HFFc6 (cell line): ENCODE data around the gene MFSD2A. TPM values are rescaled to one million over a fixed set of nuclear protein-coding genes. Genes with fewer than 3 reads are reported as not detected.

Source experiments
- DNase-seq: peaks from one replicate; pipeline ENCODE4 v3.0.0-alpha.2; 2018
- H3K27ac Mint-ChIP-seq: 2 replicates; pipeline ENCODE4 v1.8.0; 2020; ENCODE audit warnings: mild to moderate bottlenecking, mixed read lengths
- H3K27me3 Mint-ChIP-seq: 2 replicates; pipeline ENCODE4 v1.8.0; 2021; ENCODE audit warnings: mild to moderate bottlenecking, moderate library complexity, mixed read lengths; ENCODE audit not compliant: insufficient read depth
- H3K36me3 Mint-ChIP-seq: 2 replicates; pipeline ENCODE4 v1.8.0; 2021; ENCODE audit warnings: low read depth, mixed read lengths
- H3K4me1 Mint-ChIP-seq: 2 replicates; pipeline ENCODE4 v1.8.0; 2020; ENCODE audit warnings: low read depth, mixed read lengths
- H3K4me3 Mint-ChIP-seq: 2 replicates; pipeline ENCODE4 v1.8.0; 2020; ENCODE audit warnings: mild to moderate bottlenecking, moderate library complexity, mixed read lengths
- H3K9me3 Mint-ChIP-seq: 2 replicates; pipeline ENCODE4 v1.8.0; 2020; ENCODE audit warnings: mild to moderate bottlenecking, mixed read lengths
- total RNA-seq, 6 experiments: library from RNA; stranded (reverse); fragmentation: NEBNext Ultra II Directional; extraction: Animal tissue kit (Norgen Biotek cat#: 25700); gene quantifications; 2 replicates in 1 of 6; 3 replicates in 5 of 6; pipeline ENCODE4 v1.2.3, GENCODE V29; 2021
- TF ChIP-seq, protein P1 (sequence below): fragments of 200-600 bp; sonication (generic); IDR thresholded peaks from 2 replicates; pipeline ENCODE4 v1.5.0; 2021; ENCODE audit warnings: antibody characterized with exemption, mild to moderate bottlenecking

Gene MFSD2A
- total RNA-seq, 6 experiments from 2014 or later: 3.2 to 4.8 (median 3.5) TPM

DNA sequence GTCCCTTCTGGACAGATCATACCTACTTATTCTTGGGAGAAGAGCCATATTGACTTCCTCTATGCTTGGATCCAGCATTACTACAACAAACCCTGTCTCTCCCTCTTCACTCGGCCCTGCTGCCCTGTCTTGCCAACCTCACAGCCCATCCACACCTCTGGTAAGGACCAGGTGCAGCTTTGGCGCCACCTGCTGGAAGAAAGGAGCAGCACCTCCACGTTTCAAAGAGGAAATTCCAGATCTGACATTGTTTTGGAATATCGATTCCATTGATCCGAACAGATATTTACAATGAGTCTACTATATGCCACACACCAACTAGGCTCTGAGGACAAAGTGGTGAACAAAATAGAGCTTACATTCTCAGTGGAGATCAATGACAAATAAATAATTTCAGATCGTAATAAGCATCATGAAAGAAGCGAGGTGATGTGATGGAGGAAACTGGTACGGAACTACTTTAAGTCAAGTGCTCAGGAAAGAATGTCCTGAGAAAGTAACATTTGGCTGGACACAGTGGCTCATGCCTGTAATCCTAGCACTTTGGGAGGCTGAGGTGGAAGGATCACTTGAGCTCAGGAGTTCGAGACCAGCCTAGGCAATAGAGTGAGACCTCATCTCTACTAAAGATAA lies 18.7 kb downstream of the MFSD2A start:
- Mint-ChIP-seq H3K4me3 (peak overlapping the region; percentile 30; the same call in 1 of the 2 replicates), H3K9me3 (no peaks in the 10 kb centered on the region), H3K4me1 (peaks cover 26% of the 10 kb centered on the region), H3K27ac (no peak overlapping the region), H3K36me3 (no peaks in the 10 kb centered on the region), H3K27me3 (peaks cover 3% of the 10 kb centered on the region)
- DNase-seq: peak; percentile 40
- TF ChIP-seq, protein P1, sequence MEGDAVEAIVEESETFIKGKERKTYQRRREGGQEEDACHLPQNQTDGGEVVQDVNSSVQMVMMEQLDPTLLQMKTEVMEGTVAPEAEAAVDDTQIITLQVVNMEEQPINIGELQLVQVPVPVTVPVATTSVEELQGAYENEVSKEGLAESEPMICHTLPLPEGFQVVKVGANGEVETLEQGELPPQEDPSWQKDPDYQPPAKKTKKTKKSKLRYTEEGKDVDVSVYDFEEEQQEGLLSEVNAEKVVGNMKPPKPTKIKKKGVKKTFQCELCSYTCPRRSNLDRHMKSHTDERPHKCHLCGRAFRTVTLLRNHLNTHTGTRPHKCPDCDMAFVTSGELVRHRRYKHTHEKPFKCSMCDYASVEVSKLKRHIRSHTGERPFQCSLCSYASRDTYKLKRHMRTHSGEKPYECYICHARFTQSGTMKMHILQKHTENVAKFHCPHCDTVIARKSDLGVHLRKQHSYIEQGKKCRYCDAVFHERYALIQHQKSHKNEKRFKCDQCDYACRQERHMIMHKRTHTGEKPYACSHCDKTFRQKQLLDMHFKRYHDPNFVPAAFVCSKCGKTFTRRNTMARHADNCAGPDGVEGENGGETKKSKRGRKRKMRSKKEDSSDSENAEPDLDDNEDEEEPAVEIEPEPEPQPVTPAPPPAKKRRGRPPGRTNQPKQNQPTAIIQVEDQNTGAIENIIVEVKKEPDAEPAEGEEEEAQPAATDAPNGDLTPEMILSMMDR: peak; percentile 98

DNA sequence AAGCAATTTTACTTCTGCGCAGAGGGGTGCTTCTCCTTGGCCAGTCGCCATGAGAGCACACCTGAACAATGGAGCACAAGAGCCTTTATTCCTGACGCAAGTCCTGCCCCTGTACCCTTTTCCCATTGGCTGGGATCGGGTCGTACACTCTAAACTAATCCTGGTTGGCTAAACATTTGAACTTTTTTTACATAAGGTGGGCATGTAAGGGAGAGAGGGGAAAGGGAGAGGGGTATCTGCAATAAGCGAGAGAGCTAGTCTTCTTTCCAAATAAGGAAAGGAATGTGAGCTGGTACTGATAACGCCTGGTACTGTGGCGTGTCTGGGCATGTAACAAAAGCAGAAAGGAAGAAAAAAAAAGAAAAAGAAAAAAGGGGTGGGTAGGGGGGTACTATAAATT lies 21.8 kb downstream of the MFSD2A start:
- DNase-seq: no peak
- Mint-ChIP-seq H3K4me1 (peaks cover 38% of the 10 kb centered on the region), H3K36me3 (no peaks in the 10 kb centered on the region), H3K27me3 (peaks cover 3% of the 10 kb centered on the region), H3K4me3 (no peak overlapping the region), H3K9me3 (no peaks in the 10 kb centered on the region), H3K27ac (peak overlapping the region; percentile 12; the same call in 1 of the 2 replicates)
- TF ChIP-seq, protein P1: no peak

DNA sequence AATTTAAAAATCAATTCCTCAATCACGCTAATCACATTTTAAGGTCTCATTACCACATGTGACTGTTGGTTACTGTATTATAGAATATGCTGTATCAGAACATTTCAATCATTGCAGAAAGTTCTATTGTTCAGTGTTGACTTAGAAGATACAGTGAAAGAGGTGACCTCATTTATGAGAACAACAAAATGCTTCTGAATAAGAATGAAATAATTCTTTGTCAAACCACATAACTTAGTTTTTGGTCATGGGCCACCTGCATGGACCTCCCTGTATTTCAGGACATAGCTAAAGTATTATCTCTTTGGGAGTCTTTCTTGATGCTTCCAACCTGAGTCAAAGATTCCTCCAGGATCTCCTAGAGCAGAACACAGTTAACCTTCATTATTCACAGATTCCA lies 22.3 kb downstream of the MFSD2A start:
- Mint-ChIP-seq H3K9me3 (no peaks in the 10 kb centered on the region), H3K36me3 (no peaks in the 10 kb centered on the region), H3K27me3 (peaks cover 3% of the 10 kb centered on the region), H3K4me1 (peaks cover 43% of the 10 kb centered on the region), H3K4me3 (no peak overlapping the region), H3K27ac (no peak overlapping the region; the same call in 1 of the 2 replicates)
- no peak for DNase-seq
- TF ChIP-seq, protein P1: no peak

DNA sequence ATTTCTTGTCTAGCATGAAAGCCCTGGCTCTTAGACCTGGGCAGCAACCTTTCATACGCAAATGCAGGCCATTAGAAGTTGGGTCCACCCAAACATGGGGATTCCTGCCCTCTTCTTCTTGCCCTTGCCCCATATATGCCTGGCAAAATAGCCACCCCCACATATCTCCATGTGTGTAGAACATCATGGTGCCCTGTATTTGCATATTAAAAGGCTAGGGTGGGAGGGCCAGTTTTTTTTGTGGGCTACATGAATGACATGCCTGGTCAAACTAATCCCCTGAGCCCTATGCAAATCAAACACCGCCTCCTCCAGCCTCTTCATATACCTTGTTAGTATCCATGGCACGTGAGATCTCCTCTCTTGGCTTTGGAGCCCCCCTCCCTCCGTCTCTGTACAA lies 24.7 kb downstream of the MFSD2A start:
- H3K27ac Mint-ChIP-seq: no peak overlapping the region
- DNase-seq: no peak
- H3K9me3 Mint-ChIP-seq: no peaks in the 10 kb centered on the region
- TF ChIP-seq, protein P1: no peak
- no peaks in the 10 kb centered on the region; the same call in none of the 2 replicates for H3K27me3 Mint-ChIP-seq
- no peaks in the 10 kb centered on the region for H3K36me3 Mint-ChIP-seq
- H3K4me1 Mint-ChIP-seq: peaks cover 38% of the 10 kb centered on the region
- H3K4me3 Mint-ChIP-seq: no peak overlapping the region

DNA sequence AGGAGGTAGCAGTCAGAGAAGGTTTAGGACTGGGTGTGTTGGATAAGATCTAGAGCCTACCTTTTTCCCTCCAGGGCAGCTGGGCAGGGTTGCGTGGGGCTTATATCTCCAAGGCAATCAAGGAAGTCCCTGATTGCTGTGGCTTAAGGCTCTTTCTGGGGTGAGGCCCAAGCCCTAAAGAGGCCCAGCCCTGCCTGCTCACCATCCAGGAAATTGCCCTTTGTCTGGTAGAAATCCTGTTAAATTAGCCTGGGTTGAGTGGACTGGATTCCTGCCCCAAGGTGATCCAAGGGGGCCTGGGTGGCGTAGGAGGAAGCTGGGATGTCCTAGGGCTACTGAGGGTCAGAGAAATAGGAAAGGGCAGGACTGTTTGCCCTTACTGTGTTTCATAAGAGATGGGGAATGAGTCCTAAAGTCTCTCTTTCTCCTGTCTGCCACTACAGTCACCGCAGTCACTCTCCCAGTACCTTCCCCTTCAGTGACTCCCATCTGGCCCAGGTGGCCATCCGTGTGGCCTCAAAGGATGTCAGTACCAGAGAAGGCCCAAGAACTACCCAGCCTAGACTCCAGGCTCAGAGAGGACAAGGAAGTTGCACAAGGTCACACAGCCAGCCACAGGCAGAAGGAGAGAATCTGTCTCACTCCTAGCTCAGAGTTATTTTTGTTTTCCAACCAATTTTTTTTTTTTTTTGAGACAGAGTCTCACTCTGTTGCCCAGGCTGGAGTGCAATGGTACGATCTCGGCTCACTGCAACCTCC lies 25.8 kb downstream of the MFSD2A start:
- Mint-ChIP-seq H3K4me1 (peaks cover 38% of the 10 kb centered on the region), H3K9me3 (no peaks in the 10 kb centered on the region), H3K36me3 (no peaks in the 10 kb centered on the region), H3K27me3 (no peaks in the 10 kb centered on the region; the same call in none of the 2 replicates), H3K4me3 (no peak overlapping the region), H3K27ac (peak overlapping the region; percentile 55; the same call in 1 of the 2 replicates)
- TF ChIP-seq, protein P1: no peak
- no peak for DNase-seq
